GM12864 (cell line): ENCODE results near the gene KCNK1.

ENCODE experiments used
- DNase-seq: peaks from one replicate; pipeline ENCODE4 v3.0.0-alpha.2; 2011; ENCODE audit warnings: low read depth
- H3K4me3 ChIP-seq: 2 replicates; pipeline ENCODE4 v1.5.1; 2011; ENCODE audit warnings: mild to moderate bottlenecking, low read depth, low read length, control low read depth
- CTCF ChIP-seq: IDR thresholded peaks from 2 replicates; pipeline ENCODE4 v1.5.1; 2011; ENCODE audit warnings: low read depth, mild to moderate bottlenecking, moderate library complexity, low read length, control low read depth, inconsistent platforms; ENCODE audit errors: missing control alignments

Gene KCNK1

DNA sequence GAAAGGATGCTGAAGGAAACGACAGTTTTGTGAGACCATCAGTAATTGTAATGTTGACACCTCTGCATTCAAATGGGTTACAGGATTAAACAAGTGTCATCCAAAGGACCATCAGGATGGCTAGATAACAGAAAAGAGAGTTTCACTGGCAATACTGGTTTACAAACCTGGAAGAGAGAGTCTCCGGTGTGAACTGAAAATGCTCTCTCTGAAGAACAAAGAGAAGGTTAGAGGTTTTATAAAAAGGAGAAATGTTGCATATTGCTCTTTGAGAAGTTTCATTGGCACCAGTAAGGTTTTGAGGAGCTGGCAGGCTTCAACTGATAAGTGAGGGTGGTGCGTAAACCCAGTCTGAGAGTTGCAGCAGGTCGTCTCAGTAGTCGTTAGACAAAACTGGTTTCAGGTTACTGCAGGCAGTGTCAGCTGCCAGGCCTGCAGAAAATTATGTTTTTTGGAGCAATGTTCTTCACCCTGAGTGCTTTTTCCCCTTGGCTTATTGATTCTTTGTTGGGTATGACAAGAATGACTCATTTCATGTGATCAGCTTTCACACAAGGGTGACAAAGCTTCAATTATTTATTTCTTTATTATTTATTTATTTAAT, 42.2 kb downstream of the KCNK1 start:
- TF ChIP-seq CTCF: no peak
- no peak overlapping the region for H3K4me3 ChIP-seq
- DNase-seq: no peak

- H3K4me3 ChIP-seq: no peak overlapping the region
- no peak for TF ChIP-seq CTCF
- no peak for DNase-seq
These were observed 42.8 kb downstream of the KCNK1 start for GRCh38 chr1:233656687-233657086.

- TF ChIP-seq CTCF: no peak
- no peak for DNase-seq
- H3K4me3 ChIP-seq: no peak overlapping the region
These were observed 43.6 kb downstream of the KCNK1 start for GRCh38 chr1:233657466-233657865.

DNA sequence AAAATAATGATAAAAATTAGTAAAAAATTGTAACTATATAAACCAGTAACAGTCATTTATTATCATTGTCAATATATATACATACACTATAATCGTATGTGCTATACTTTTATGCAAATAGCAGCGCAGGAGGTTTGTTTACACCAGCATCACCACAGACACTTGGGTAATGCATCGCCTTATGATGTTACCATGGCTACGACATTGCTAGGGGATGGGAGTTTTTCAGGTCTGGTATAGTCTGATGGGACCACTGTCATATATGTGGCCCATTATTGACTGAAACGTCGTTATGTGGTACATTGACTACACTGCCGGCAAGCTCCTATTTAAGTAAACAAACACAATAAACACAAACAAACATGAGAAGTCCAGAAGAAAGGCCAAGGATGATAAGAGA, 45.6 kb downstream of the KCNK1 start:
- H3K4me3 ChIP-seq: no peak overlapping the region
- TF ChIP-seq CTCF: no peak
- no peak for DNase-seq

- TF ChIP-seq CTCF: no peak
- no peak for DNase-seq
- H3K4me3 ChIP-seq: no peak overlapping the region
These were observed 47.7 kb downstream of the KCNK1 start for GRCh38 chr1:233661376-233662159.

GRCh38 chr1:233662575-233663304, 48.8 kb downstream of the KCNK1 start:
- H3K4me3 ChIP-seq: no peak overlapping the region
- TF ChIP-seq CTCF: no peak
- DNase-seq: no peak
